GM19351 (cell line): ENCODE data around the gene TMEM45A.
"Not testable (repeated sequence)": the region's sequence is repeated elsewhere in the genome, so short reads cannot be mapped to it uniquely, and the experiment has no call there.

Experiments
- ATAC-seq: cut with Tn5 transposase; IDR thresholded peaks from one replicate; pipeline ENCODE4 v1.9.1; 2021; ENCODE audit warnings: mild to moderate bottlenecking, moderate library complexity; ENCODE audit not compliant: unreplicated experiment

TMEM45A gene, protein sequence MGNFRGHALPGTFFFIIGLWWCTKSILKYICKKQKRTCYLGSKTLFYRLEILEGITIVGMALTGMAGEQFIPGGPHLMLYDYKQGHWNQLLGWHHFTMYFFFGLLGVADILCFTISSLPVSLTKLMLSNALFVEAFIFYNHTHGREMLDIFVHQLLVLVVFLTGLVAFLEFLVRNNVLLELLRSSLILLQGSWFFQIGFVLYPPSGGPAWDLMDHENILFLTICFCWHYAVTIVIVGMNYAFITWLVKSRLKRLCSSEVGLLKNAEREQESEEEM

DNA sequence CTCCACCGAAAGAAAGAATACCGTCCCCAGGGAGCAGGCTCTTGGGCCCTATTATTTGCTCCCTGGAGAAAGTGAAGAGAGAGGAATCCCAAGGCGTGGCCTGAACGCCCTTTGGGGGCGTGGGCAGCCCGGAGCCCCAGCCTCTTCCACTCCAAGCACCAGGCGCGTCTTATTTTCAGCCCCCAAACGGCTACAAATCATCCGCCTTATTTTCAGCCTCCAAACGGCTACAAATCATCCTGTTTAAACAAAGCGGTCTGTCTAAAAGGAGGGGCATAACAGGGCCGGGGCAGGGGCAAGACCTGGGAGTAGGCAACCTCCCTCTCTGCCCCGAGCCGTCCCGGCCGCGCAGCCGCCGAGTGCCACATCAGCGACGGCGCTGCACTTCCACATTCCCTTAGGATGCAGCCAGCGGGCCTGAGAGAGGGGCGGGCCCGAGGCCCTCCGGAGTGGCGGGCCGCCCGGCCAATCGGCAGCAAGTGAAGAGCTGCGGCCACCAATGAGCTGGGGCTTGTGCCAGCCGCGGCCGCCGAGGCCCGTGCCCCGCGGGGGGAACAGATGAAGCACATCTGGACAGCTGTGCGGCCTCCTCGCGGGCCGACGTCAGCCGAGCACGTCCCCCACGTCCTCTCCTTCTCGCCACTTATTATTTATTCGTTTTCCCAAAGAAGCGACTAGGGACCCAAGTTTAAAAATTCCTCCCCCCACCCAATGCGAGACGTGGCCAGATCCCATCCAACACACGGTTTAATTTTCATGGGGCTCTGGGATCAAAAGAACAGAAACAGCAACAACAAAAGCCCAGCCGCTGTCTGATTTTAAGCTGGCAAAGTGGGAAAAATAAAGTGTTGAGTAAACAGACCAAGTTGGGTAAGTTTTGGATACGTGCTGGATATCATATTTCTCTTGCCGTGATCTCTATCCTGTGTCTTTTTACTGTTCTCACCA lies at the start of gene TMEM45A:
TSS of gene TMEM45A (plus strand) at position 561 of the 948 bp plus-strand sequence. CDS start 62,593 bp downstream, outside the sequence.
- ATAC-seq: peak; percentile 95

DNA sequence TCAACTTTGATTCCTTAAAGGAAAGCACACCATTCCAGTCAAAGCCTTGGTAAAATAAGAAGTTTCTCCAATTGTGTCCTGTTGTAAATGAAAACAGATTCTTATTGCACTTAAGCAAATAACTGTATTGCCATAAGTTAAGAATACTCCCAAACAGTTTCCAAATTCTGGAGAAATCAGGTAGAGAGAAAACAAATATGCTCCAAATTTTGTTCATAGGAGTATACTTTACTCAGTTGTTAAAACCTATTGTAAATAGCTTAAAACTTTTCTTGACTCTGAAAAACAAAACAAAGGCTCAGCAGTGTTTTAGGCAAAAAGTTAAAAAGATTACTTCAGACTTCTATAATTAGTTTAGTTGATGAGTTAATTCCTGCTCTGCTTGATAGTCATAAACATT lies 48.7 kb upstream of the TMEM45A start:
- no peak for ATAC-seq

DNA sequence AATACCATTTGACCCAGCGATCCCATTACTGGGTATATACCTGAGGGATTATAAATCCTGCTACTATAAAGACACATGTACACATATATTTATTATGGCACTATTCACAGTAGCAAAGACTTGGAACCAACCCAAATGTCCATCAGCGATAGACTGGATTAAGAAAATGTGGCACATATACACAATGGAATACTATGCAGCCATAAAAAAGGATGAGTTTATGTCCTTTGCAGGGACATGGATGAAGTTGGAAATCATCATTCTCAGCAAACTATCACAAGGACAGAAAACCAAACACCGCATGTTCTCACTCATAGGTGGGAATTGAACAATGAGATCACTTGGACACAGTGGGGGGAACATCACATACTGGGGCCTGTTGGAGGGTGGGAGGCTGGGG lies 45.4 kb upstream of the TMEM45A start:
- ATAC-seq: not testable (repeated sequence)

DNA sequence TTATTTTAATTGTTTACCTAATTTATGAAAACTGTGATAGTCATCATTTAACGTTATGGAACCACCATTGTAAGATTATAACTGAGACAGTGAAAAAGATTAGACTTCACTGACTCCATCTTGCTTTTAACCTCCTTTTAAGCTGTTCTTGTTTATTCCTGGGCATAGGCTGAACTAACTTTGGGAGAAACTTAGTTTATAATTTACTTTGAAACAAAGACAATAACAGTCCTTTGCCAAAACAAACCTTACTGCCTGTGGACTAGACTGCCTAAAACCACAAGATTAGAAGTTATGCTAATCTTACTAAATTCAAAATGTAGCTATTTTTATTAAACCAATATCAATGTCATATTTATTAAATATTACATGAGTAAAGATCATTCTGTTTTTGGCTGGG lies 44.3 kb upstream of the TMEM45A start:
- ATAC-seq: no peak

DNA sequence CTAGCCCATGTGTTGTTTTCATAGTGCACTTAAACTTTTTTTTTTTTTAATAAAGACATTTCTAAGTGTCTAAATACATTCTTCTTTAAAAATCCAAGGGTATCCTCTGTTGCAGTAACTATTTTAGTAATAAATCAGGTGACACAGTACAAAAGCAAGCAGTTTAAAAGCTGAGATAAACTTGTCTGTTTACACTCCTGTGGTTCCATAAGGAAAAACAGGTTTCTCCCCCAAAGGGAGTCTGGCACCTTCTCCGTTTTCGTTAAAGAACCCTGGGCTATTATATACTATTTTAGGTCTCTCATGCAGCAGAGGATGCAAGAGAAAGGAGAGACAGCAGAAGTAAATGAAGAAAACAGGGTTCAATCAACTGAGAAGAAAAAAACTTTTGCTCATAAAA lies 43.2 kb upstream of the TMEM45A start:
- no peak for ATAC-seq

DNA sequence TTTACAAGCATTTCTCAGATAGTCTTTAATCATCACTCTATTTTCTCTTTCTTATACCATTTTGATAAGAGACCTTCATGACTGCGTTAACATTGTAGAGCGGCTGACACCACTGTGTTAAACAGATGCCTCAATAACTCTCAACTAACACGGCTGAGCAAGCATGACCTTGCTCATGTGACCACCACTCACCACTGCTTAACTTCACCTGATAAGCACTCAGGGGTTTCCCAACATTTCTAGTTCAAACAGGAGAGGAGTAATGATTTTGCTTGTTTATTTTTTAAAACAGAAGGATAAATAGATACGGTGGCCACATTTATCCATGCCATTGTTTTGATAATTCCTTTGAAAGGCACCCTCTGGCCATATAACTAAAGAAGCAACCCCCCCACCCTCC lies 37.7 kb upstream of the TMEM45A start:
- ATAC-seq: no peak

DNA sequence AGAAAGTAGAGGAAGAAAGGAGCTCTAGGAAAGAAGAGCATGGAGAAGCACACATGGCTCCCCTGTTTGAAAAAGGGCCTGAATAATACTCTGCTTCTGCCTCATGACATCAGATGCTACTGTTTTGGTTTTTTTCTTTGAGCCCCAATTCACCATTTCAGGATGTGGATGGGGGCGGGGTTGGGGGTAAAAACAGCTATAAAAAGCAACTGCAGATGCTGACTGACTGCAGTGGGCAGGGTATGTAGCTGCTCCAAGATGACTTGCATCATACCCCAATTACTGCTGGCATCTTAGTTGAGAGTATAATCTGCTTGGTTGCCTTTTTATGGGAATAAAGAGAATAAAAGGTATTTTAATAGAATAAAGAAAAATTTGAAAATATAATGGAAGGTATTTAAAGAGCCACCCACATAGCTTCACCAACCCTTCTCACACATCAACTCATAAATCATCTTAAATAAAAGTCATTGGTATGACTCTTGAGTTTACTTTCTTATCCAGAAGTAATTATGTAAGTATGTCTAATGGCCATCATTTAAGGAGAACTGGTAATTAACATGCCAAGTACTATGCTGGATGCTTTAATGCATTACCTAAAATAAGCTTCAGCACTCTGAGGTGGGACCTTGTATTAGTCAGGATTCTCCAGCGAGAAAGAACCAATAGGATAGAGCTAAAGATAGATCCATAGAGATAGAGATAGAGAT lies 36.4 kb upstream of the TMEM45A start:
- ATAC-seq: no peak

DNA sequence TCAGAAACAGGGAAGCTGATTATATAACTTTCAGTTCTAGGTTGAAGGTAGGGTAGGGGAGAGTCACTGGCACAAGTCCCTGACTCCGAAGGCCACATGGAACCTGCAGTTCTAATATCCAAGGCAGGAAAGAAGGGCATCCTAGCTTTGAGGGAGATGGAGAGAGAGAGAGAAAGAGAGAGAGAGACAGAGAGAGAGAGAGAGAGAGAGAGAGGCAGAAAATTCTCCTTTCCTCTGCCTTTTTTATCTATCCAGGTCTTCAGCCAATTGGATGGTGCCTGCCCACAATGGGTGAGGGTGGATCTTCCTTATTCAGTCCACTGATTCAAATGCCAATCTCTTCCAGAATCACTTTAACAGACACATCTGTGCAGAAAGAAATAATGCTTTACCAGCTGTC lies 35.7 kb upstream of the TMEM45A start:
- no peak for ATAC-seq

DNA sequence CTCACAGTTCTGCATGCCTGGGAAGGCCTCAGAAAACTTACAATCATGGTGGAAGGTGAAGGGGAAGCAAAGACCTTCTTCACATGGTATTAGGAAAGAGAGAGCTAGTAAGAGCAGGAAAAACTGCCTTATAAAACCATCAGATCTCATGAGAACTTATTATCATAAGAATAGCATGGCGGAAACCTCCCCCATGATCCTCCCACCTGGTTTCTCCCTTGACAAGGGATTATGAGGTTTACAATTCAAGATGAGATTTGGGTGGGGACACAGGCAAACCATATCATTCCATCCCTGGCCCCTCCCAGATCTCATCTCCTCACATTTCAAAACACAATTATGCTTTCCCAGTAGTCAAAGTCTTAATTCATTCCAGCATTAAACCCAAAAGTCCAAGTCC lies 34.6 kb upstream of the TMEM45A start:
- no peak for ATAC-seq

DNA sequence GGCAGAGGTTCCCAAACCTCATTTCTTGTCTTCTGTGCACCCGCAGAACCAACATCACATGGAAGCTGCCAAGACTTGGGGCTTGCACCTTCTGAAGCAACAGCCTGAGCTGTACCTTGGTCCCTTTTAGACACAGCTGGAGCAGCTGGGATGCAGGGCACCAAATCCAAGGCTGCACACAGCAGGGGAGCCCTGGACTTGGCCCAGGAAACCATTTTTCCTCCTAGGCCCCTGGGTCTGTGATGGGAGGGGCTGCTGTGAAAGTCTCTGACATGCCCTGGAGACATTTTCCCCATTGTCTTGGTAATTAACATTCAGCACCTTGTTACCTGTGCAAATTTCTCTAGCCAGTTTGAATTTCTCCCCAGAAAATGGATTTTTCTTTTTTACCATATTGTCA lies 33.6 kb upstream of the TMEM45A start:
- no peak for ATAC-seq

DNA sequence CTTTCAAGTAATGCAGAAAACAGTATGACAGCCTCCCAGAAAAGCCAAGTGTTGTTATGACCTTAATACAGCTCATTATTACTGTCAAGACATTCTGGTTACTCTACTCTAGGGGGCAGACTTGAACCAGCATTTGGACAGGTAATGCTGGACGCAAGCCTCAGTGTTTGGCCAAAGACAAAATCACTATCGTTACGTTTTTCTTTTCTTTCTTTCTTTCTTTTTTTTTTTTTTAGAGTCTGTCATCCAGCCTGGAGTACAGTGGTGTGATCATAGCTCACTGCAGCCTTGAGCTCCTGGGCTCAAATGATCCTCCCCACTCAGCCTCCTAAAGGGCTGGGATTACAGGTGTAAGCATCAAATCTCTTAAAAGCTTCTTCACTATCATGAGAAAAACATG lies 29.4 kb upstream of the TMEM45A start:
- peak; percentile 87 for ATAC-seq

DNA sequence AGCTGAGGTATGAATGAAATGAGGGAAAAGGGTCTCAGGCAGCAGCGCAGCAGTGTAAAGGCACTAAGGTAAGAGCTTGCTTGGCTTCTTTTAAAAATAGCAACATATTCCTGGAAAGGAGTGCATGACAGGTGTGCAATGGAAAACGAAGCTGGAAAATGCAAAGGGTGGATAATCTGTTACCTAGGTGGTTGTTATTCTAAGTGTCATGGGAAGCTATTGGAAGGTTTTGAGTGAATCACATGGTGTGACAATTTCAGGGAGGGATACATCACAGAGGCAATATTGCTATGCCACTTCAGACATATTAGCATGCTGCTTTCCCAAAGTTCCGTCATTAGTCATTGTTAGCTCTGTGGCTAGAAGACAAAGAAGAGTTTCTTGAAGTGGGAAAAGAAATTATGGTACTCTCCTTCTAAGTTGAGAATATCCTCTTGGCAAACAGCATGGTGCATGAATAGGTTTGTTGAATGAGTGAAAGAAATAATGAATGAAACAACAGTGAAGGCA lies 28.7 kb upstream of the TMEM45A start:
- ATAC-seq: no peak

DNA sequence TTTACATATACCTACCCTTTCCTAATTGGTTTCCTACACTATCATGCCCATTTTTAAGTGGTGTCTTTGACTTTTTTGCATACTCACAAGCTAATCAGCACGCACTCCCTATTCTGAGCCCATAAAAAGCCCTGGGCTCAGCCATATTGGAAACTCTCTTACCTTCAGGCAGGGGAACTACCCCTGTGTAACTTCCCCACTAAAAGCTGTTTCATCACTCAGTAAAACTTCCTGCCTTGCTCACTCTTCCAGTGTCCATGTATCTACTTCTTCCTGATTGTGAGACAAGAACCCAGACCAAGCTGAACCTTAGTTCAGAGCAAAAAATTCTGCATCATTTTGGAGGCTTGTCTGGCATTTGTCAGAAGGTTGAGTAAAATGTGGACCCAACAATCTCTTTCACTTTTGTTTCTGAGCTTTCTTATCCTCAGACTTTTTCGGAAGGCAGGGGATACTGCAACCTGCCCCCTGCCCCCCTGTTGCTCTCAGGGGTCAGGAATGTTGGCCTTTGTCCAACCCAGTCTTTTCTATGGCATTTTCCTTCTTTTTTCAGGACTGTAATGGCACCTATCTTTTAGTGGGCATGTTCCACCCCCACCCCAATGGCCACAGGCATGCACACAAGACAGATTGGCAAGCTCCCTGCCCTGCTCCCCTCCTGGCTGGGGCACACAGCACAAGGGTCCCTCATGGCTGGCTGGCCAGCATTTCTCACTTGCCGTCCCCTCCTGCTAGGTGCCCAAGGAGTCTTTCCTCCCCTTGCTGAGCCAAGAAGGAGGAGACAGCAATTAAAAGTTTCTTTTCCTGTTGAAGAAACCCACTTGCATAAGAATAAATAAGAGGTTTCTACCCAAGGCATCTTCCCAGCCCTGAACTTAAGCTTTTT lies 26.3 kb upstream of the TMEM45A start:
- peak; percentile 45 for ATAC-seq

DNA sequence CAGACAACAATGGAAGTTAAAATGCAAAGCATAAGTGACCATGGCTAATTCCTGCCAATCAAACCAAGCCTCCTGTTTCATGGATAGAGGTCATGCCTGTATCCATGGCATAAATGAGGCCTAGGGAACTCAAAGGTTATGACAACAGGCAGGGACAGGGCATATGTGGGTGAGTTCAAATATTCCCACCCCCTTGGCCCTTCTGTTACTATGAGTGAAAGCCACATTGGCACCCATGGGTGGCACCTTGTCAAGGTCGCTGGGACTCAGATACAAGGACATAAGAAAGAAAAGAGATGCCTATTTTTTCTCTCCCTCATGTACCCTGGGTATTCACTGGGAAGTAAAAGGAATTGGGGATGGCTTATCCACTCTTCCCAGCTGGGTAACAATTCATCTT lies 25.3 kb upstream of the TMEM45A start:
- no peak for ATAC-seq

DNA sequence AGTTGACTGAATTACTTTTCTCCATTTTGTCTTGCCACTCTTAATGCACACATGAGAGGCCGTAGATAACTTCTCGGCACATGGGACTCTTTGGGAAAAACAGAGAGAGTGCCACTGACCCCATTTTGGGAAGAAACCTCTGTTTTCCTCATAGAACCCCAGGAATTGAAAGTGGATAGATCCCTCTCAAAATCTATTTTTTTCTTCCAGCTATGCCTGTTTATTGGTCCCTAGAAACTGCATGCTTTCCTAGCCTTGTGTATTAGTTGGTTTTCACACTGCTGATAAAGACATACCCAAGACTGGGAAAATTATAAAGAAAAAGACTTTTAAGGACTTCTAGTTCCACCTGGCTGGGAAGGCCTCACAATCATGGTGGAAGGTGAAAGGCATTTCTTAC lies 23.7 kb upstream of the TMEM45A start:
- no peak for ATAC-seq

DNA sequence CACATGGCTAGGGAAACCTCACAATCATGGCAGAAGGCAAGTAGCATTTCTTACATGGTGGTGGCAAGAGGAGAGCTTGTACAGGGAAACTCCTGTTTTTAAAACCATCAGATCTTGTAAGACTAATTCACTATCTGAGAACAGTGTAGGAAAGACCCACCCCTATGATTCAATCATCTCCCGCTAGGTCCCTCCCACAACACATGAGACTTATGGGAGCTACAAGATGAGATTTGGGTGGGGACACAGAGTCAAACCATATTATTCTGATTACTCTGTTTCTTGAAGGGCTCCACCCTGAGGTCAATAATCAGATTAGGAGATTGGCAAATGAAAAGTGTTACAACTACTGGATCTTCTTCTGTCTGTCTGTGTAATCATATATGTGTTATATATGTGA lies 21.5 kb upstream of the TMEM45A start:
- no peak for ATAC-seq

DNA sequence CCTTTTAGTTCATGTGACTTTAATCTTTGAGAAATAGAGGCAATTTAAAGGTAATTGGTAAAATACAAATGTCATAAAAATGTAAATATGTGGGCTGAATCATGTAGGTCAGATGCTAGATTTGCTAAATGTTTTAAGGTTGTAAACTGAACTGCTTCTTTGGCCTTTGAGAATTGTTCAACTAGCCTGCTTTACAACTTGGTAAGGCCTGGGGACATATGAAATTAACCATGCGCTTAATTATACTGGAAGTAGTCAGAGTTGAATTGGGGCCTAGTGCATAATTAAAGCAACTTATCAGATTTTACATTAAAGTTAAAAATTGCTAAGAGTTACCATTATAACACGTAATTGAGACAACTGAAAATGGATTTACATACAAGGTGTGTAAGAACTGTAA lies 21.0 kb upstream of the TMEM45A start:
- no peak for ATAC-seq

DNA sequence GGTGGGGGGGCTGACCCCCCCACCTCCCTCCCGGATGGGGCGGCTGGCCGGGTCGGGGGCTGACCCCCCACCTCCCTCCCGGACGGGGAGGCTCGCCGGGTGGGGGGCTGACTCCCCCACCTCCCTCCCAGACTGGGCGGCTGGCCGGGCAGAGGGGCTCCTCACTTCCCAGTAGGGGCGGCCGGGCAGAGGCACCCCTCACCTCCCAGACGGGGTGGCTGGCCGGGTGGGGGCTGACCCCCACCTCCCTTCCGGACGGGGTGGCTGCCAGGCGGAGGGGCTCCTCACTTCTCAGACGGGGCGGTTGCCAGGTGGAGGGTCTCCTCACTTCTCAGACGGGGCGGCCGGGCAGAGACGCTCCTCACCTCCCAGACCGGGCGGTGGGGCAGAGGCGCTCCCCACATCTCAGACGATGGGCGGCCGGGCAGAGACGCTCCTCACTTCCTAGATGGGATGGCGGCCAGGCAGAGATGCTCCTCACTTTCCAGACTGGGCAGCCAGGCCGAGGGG lies 14.5 kb upstream of the TMEM45A start:
- ATAC-seq: not testable (repeated sequence)

DNA sequence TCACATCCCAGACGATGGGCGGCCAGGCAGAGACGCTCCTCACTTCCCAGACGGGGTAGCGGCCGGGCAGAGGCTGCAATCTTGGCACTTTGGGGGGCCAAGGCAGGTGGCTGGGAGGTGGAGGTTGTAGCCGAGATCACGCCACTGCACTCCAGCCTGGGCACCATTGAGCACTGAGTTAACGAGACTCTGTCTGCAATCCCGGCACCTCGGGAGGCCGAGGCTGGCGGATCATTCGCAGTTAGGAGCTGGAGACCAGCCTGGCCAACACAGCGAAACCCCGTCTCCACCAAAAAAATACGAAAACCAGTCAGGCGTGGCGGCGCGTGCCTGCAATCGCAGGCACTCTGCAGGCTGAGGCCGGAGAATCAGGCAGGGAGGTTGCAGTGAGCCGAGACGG lies 13.9 kb upstream of the TMEM45A start:
- ATAC-seq: not testable (repeated sequence)

DNA sequence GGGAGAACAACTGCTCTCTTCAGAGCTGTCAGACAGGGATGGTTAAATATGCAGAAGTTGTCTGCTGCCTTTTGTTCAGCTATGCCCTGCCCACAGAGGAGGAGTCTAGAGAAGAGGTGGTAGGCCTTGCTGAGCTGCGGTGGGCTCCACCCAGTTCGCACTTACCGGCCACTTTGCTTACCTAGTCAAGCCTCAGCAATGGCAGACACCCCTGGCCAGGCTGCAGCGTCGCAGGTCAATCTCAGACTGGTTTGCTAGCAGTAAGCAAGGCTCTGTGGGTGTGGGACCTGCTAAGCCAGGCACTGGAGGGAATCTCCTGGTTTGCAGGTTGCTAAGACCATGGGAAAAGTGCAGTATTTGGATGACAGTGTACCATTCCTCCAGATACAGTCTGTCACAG lies 12.3 kb upstream of the TMEM45A start:
- ATAC-seq: no peak
